ENCODE measurements around the gene SEZ6L.

Gene SEZ6L

GRCh38 chr22:26316732-26317285, 147.5 kb downstream of the SEZ6L start:
- in situ Hi-C loops (cut with MboI; ENCODE audit: low sequenced_read_pairs, unreplicated experiment): no loop called here
- TF ChIP-seq CTCF (IDR thresholded peaks at IDR 0.05; ENCODE audit: borderline replicate concordance, control extremely low read depth, extremely low read depth, insufficient read depth, missing control alignments): no peak
- no peak for DNase-seq (ENCODE audit: low spot score)

- no peak for DNase-seq (ENCODE audit: low spot score)
- in situ Hi-C loops (cut with MboI; ENCODE audit: low sequenced_read_pairs, unreplicated experiment): no loop called here
- peak; percentile 25 for TF ChIP-seq CTCF (IDR thresholded peaks at IDR 0.05; ENCODE audit: borderline replicate concordance, control extremely low read depth, extremely low read depth, insufficient read depth, missing control alignments)
Measured at GRCh38 chr22:26318975-26319374, 149.7 kb downstream of the SEZ6L start.

- TF ChIP-seq CTCF (IDR thresholded peaks at IDR 0.05; ENCODE audit: borderline replicate concordance, control extremely low read depth, extremely low read depth, insufficient read depth, missing control alignments): no peak
- no peak for DNase-seq (ENCODE audit: low spot score)
- in situ Hi-C loops (cut with MboI; ENCODE audit: low sequenced_read_pairs, unreplicated experiment): no loop called here
Measured at GRCh38 chr22:26320447-26320846, 151.2 kb downstream of the SEZ6L start.

- DNase-seq (ENCODE audit: low spot score): no peak
- in situ Hi-C loops (cut with MboI; ENCODE audit: low sequenced_read_pairs, unreplicated experiment): no loop called here
- no peak for TF ChIP-seq CTCF (IDR thresholded peaks at IDR 0.05; ENCODE audit: borderline replicate concordance, control extremely low read depth, extremely low read depth, insufficient read depth, missing control alignments)
Measured at GRCh38 chr22:26321469-26321913, 152.2 kb downstream of the SEZ6L start.

DNA sequence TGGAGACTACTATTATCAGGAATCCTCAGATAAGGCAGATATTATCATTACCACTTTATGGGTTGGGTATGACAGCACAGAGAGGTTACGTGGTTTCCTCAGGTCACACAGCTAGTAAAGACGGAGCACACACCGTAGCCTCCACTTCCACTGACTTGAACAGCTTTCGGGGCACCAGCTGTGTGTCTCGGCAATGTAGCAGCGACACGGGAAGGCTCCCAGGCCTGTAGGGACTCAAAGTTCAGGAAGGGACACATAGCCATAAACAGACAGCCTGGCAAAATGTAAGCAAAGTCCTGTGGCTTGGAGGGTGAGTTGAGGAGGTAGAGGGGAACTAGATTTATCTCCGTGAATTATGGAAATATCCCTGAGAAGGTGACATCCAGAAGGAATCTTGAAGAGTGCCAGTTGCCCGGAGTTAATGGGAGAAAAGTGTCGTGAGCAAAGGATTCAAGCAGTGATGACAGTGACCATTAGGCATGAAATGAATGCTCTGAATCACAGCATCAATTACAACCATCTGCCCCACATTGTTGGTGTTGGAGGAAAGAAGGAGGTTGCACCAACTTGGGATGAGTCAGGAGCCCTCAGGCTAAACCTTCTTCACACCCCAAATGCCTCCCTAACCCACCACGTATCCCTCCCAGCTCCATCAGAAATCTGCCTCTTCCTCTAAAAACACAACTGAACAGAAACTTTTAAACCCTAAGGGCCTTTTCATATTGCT, 153.1 kb downstream of the SEZ6L start:
- TF ChIP-seq CTCF (IDR thresholded peaks at IDR 0.05; ENCODE audit: borderline replicate concordance, control extremely low read depth, extremely low read depth, insufficient read depth, missing control alignments): no peak
- in situ Hi-C loops (cut with MboI; ENCODE audit: low sequenced_read_pairs, unreplicated experiment): no loop called here
- no peak for DNase-seq (ENCODE audit: low spot score)

DNA sequence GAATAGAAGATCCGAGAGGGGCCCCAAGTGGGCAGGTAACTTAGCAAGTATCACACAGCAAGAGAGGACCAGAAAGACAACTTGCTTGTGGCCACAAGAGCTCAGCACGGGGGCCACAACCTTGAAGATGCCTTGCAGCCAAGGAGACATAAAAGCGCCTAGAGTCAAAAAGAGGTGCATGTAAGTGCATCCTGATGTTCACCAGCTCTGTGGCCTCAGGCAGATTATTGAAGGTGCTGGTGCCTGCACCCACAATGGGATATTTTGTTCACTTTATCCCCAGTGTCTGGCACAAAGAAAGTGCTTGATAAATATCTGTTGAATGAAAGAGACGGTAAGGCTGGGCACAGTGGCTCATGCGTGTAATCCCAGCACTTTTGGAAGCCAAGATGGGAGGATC, 153.8 kb downstream of the SEZ6L start:
- TF ChIP-seq CTCF (IDR thresholded peaks at IDR 0.05; ENCODE audit: borderline replicate concordance, control extremely low read depth, extremely low read depth, insufficient read depth, missing control alignments): no peak
- in situ Hi-C loops (cut with MboI; ENCODE audit: low sequenced_read_pairs, unreplicated experiment): no loop called here
- no peak for DNase-seq (ENCODE audit: low spot score)

All from GM13976 (cell line).